GM12878 (cell line): ENCODE measurements around the gene KCNC2. TPM values are rescaled to one million over a fixed set of nuclear protein-coding genes. Genes with fewer than 3 reads are reported as not detected.

Source experiments
- ATAC-seq: fragments of 200-7000 bp; cut with Tn5 transposase; 3 replicates; pipeline ENCODE4 v1.9.1; 2020; ENCODE audit warnings: mild to moderate bottlenecking, moderate library complexity
- BruUV-seq: library from RNA; stranded (reverse); fragments of 400-500 nt; replicated peaks from 2 replicates; lab custom pipeline; 2021; lab: Mats Ljungman, UMichigan
- CTCF ChIA-PET: fragments of 300-600 bp; sonication (Branson Sonifier 250); formaldehyde crosslinking; extraction: SDS; loops from one replicate; lab custom pipeline; 2021; ENCODE audit warnings: inconsistent platforms; lab: Yijun Ruan, JAX
- POLR2A ChIA-PET: fragments of 350-600 bp; formaldehyde crosslinking; extraction: SDS; loops from one replicate; lab custom pipeline; 2021; ENCODE audit warnings: inconsistent platforms; lab: Charles Lee
- RAD21 ChIA-PET: fragments of 300-600 bp; sonication (Branson Sonifier 250); formaldehyde crosslinking; loops from one replicate; lab custom pipeline; 2023; ENCODE audit warnings: antibody characterized with exemption; ENCODE audit not compliant: unreplicated experiment; lab: Charles Lee
- SMC1A ChIA-PET: fragments of 300-600 bp; sonication (Branson Sonifier 250); formaldehyde crosslinking; loops from one replicate; lab custom pipeline; 2023; ENCODE audit not compliant: unreplicated experiment, uncharacterized antibody; lab: Charles Lee
- DNase-seq: peaks from one replicate; pipeline ENCODE4 v3.0.0-alpha.2; 2011; ENCODE audit warnings: low read depth, low spot score
- FAIRE-seq: peaks from 3 replicates; lab custom pipeline; 2011; peaks lifted over from hg19 to GRCh38; lab: Jason Lieb, UNC
- H2AFZ ChIP-seq: 2 replicates; pipeline ENCODE4 v1.6.0; 2011; ENCODE audit warnings: low read depth, low read length, control low read depth; ENCODE audit not compliant: control insufficient read depth
- H3K27ac ChIP-seq: 2 replicates; pipeline ENCODE4 v1.5.1; 2011; ENCODE audit warnings: control low read depth; ENCODE audit not compliant: control insufficient read depth, insufficient read depth
- H3K27me3 ChIP-seq, 2 experiments: replicated peaks in 1 of 2; 2 replicates each; pipeline versions ENCODE4 v1.6.0 to v1.6.1; 2011; ENCODE audit warnings: low read length in 1 of 2; ENCODE audit not compliant: control insufficient read depth in 2 of 2, insufficient read depth in 2 of 2
- H3K36me3 ChIP-seq, 2 experiments: 2 replicates each; pipeline ENCODE4 v1.5.1; 2011; ENCODE audit warnings: low read length in 1 of 2; ENCODE audit not compliant: control insufficient read depth in 2 of 2, insufficient read depth in 2 of 2
- H3K4me1 ChIP-seq: 2 replicates; pipeline ENCODE4 v1.6.1; 2011; ENCODE audit warnings: mild to moderate bottlenecking, low read length, moderate library complexity, mixed read lengths; ENCODE audit not compliant: control insufficient read depth, insufficient read depth
- H3K4me2 ChIP-seq: 2 replicates; pipeline ENCODE4 v1.6.0; 2011; ENCODE audit warnings: control low read depth; ENCODE audit not compliant: control insufficient read depth, insufficient read depth
- H3K4me3 ChIP-seq: fragments of 200-600 bp; sonication (generic); 2 replicates; pipeline ENCODE4 v1.5.1; 2016
- H3K79me2 ChIP-seq: 2 replicates; pipeline ENCODE4 v1.6.0; 2011; ENCODE audit warnings: low read length; ENCODE audit not compliant: control insufficient read depth, insufficient read depth
- H3K9ac ChIP-seq: 2 replicates; pipeline ENCODE4 v1.8.0; 2011; ENCODE audit warnings: low read length, control low read depth, mixed read lengths; ENCODE audit not compliant: control insufficient read depth, insufficient read depth
- H3K9me3 ChIP-seq: replicated peaks from 3 replicates; pipeline ENCODE4 v1.5.1; 2011; ENCODE audit warnings: mild to moderate bottlenecking, low read length; ENCODE audit not compliant: control insufficient read depth, insufficient read depth
- H4K20me1 ChIP-seq: 2 replicates; pipeline ENCODE4 v1.6.0; 2011; ENCODE audit not compliant: control insufficient read depth, insufficient read depth
- CHD1 ChIP-seq: IDR thresholded peaks from 2 replicates; pipeline ENCODE4 v1.6.1; 2012; ENCODE audit warnings: low read depth, low read length, improper control_type of control experiment
- FOS ChIP-seq: IDR thresholded peaks from 3 replicates; pipeline ENCODE4 v1.6.1; 2011; ENCODE audit warnings: borderline replicate concordance; ENCODE audit not compliant: insufficient read length; ENCODE audit errors: extremely low read depth
- IKZF2 ChIP-seq, 2 experiments: fragments of 450-650 bp; IDR thresholded peaks; 2 replicates each; pipeline ENCODE4 v1.6.1; 2017; ENCODE audit warnings: mild to moderate bottlenecking in 2 of 2, moderate library complexity in 2 of 2
- MEF2A ChIP-seq: IDR thresholded peaks from 2 replicates; pipeline ENCODE4 v1.6.1; 2011; ENCODE audit warnings: low read depth, mild to moderate bottlenecking, low read length, moderate library complexity; ENCODE audit not compliant: insufficient read depth
- NFXL1 ChIP-seq: fragments of 450-650 bp; IDR thresholded peaks from 2 replicates; pipeline ENCODE4 v1.6.1; 2017; ENCODE audit warnings: antibody characterized with exemption, mild to moderate bottlenecking, borderline replicate concordance
- NR2C2 ChIP-seq: IDR thresholded peaks from 2 replicates; pipeline ENCODE4 v1.6.1; 2011; ENCODE audit warnings: borderline replicate concordance, low read depth; ENCODE audit not compliant: control insufficient read depth, insufficient read length
- NR2F1 ChIP-seq: fragments of 450-650 bp; conservative IDR thresholded peaks from 2 replicates; pipeline ENCODE4 v1.6.1; 2017; ENCODE audit warnings: mild to moderate bottlenecking
- RBBP5 ChIP-seq: fragments of 200-600 bp; sonication (generic); conservative IDR thresholded peaks from 2 replicates; pipeline ENCODE4 v1.6.1; 2016
- USF1 ChIP-seq: IDR thresholded peaks from 2 replicates; pipeline ENCODE4 v1.6.1; 2011; ENCODE audit warnings: borderline replicate concordance, low read depth, mild to moderate bottlenecking, moderate library complexity, mixed read lengths, low read length; ENCODE audit not compliant: insufficient read depth; ENCODE audit errors: extremely low read length
- WRNIP1 ChIP-seq: IDR thresholded peaks from 2 replicates; pipeline ENCODE4 v1.6.1; 2011; ENCODE audit warnings: low read depth, low read length, improper control_type of control experiment, borderline replicate concordance
- ZNF384 ChIP-seq: IDR thresholded peaks from 2 replicates; pipeline ENCODE4 v1.6.1; 2012; ENCODE audit warnings: low read depth, mild to moderate bottlenecking, low read length, improper control_type of control experiment, borderline replicate concordance
- WGBS: methylation state at CpG from one replicate; pipeline ENCODE4 v1.1.6; 2016; ENCODE audit warnings: low lambda C conversion rate; ENCODE audit not compliant: insufficient replicate concordance, insufficient coverage; ENCODE audit errors: missing lambda C conversion rate; 5-methylcytosine and 5-hydroxymethylcytosine counted together
- in situ Hi-C: fragments of 300-500 bp; cut with MboI; formaldehyde crosslinking; loops from 9 replicates; pipeline ENCODE4 v1.14.3; 2018; ENCODE audit warnings: mixed read lengths
- intact Hi-C: fragments of 100-400 bp; cut with micrococcal nuclease; formaldehyde crosslinking; loops from one replicate; pipeline ENCODE4 v1.14.2; 2022; ENCODE audit not compliant: unreplicated experiment
- polyA plus RNA-seq, 11 experiments: library from polyadenylated mRNA; depleted of rRNA in 4 of 11; unstranded in 6 of 11; stranded (reverse) in 5 of 11; fragments of >200 nt; fragmentation: Nextera tagmentation in 4 of 11; fragmentation: Illumina TruSeq in 1 of 11; extraction: Ambion mirVana in 4 of 11; extraction: Trizol in 1 of 11; gene quantifications; 1 replicate in 1 of 11; 2 replicates in 10 of 11; pipeline versions ENCODE4 v1.2.1 to v1.2.3, GENCODE V29; 2011 to 2016; ENCODE audit warnings: inconsistent platforms in 2 of 11, missing spikeins in 2 of 11, low read depth in 1 of 11
- total RNA-seq, 4 experiments: library from RNA; depleted of rRNA in 3 of 4; stranded (reverse); fragments of >200 nt in 3 of 4; fragmentation: Illumina TruSeq in 1 of 4; extraction: Trizol in 1 of 4; gene quantifications; 2 replicates each; pipeline versions ENCODE4 v1.2.1 to v1.2.3, GENCODE V29; 2013 to 2021
- TF ChIP-seq, protein P1 (sequence below): fragments of 150-350 bp; IDR thresholded peaks from 2 replicates; pipeline ENCODE4 v1.6.1; 2014; ENCODE audit warnings: mild to moderate bottlenecking, low read depth, low read length
- TF ChIP-seq, protein P2 (sequence below): fragments of 450-650 bp; IDR thresholded peaks from 2 replicates; pipeline ENCODE4 v1.6.1; 2018; ENCODE audit warnings: mild to moderate bottlenecking, low read depth, moderate library complexity; ENCODE audit not compliant: partially characterized antibody

KCNC2 gene
- total and polyA plus RNA-seq, 10 of the 15 experiments (the other 5 are each of a cell fraction or from before 2014, with no cell fraction given), result 0.03 to 2.3 (median 0.08) TPM; not detected in 7

- Histone ChIP-seq H3K4me2 (no peak overlapping the region), H3K79me2 (no peaks in the 10 kb centered on the region), H3K9ac (no peak overlapping the region), H3K27me3 (no peaks in the 10 kb centered on the region), H2AFZ (no peak overlapping the region), H3K4me1 (no peaks in the 10 kb centered on the region), H4K20me1 (no peaks in the 10 kb centered on the region), H3K27ac (no peak overlapping the region), H3K4me3 (no peak overlapping the region), H3K36me3 (no peaks in the 10 kb centered on the region), H3K9me3 (no peaks in the 10 kb centered on the region)
- ATAC-seq (no peak), FAIRE-seq (no peak), DNase-seq (no peak)
- no peak for TF ChIP-seq NR2C2
- no peak for TF ChIP-seq RBBP5
- no peak for TF ChIP-seq IKZF2 (IDR thresholded peaks at IDR 0.05)
- TF ChIP-seq ZNF384, result no peak
- TF ChIP-seq NFXL1, result no peak
- TF ChIP-seq FOS, result no peak
- WGBS, result 62% methylated on average over 9 of the region's 9 CpGs
- CTCF ChIA-PET, result interaction anchor here (1.3 kb wide), 1 partner anchor 14 kb away, joined by 3 read pairs; no protein-coding TSS in a partner anchor
- BruUV-seq, result no TSS peak
- POLR2A ChIA-PET, result no interaction called here
- intact Hi-C loops (no loop called here), in situ Hi-C loops (no loop called here)
- RAD21 ChIA-PET, result no interaction called here
- SMC1A ChIA-PET, result no interaction called here
Observed at GRCh38 chr12:75192196-75192595, 17.4 kb downstream of the KCNC2 start.

DNA sequence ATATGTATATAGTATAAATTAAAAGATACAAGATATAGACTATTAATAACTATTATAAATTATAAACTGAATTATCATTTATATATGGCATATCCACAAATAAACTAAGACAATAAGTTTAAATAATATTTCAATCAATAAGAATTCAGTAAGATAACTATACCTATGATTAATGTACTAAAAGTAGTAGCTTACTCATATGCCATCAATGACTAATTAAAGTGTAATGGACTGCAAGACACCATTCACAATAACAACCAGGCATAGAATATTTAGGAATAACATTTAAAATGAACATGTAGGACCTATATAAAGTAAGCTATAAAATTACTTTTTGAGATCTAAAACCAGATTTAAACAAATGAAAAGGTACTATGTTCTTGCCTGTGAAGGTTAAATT lies 18.8 kb downstream of the KCNC2 start:
- no TSS peak for BruUV-seq
- Histone ChIP-seq H3K4me2 (no peak overlapping the region), H3K79me2 (no peaks in the 10 kb centered on the region), H3K4me1 (no peaks in the 10 kb centered on the region), H3K27me3 (no peaks in the 10 kb centered on the region), H3K4me3 (no peak overlapping the region), H3K9me3 (no peaks in the 10 kb centered on the region), H3K9ac (no peak overlapping the region), H4K20me1 (no peaks in the 10 kb centered on the region), H2AFZ (no peak overlapping the region), H3K36me3 (no peaks in the 10 kb centered on the region), H3K27ac (no peak overlapping the region)
- in situ Hi-C loops, result no loop called here
- CTCF ChIA-PET, result no interaction called here
- FAIRE-seq, result no peak
- DNase-seq, result no peak
- no peak for ATAC-seq
- RAD21 ChIA-PET, result no interaction called here
- TF ChIP-seq, protein P1, sequence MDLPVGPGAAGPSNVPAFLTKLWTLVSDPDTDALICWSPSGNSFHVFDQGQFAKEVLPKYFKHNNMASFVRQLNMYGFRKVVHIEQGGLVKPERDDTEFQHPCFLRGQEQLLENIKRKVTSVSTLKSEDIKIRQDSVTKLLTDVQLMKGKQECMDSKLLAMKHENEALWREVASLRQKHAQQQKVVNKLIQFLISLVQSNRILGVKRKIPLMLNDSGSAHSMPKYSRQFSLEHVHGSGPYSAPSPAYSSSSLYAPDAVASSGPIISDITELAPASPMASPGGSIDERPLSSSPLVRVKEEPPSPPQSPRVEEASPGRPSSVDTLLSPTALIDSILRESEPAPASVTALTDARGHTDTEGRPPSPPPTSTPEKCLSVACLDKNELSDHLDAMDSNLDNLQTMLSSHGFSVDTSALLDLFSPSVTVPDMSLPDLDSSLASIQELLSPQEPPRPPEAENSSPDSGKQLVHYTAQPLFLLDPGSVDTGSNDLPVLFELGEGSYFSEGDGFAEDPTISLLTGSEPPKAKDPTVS, result no peak
- TF ChIP-seq WRNIP1, result no peak
- no peak for TF ChIP-seq CHD1
- no peak for TF ChIP-seq MEF2A
- TF ChIP-seq, protein P2, sequence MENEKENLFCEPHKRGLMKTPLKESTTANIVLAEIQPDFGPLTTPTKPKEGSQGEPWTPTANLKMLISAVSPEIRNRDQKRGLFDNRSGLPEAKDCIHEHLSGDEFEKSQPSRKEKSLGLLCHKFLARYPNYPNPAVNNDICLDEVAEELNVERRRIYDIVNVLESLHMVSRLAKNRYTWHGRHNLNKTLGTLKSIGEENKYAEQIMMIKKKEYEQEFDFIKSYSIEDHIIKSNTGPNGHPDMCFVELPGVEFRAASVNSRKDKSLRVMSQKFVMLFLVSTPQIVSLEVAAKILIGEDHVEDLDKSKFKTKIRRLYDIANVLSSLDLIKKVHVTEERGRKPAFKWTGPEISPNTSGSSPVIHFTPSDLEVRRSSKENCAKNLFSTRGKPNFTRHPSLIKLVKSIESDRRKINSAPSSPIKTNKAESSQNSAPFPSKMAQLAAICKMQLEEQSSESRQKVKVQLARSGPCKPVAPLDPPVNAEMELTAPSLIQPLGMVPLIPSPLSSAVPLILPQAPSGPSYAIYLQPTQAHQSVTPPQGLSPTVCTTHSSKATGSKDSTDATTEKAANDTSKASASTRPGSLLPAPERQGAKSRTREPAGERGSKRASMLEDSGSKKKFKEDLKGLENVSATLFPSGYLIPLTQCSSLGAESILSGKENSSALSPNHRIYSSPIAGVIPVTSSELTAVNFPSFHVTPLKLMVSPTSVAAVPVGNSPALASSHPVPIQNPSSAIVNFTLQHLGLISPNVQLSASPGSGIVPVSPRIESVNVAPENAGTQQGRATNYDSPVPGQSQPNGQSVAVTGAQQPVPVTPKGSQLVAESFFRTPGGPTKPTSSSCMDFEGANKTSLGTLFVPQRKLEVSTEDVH, result no peak
- no peak for TF ChIP-seq NR2F1
- TF ChIP-seq USF1, result no peak
- TF ChIP-seq, all 136 proteins: peak for 0
- ChIA-PET SMC1A (interaction anchor here (1.1 kb wide), 1 partner anchor 19 kb away, joined by 3 read pairs; the partner anchor contains the start of gene KCNC2), POLR2A (no interaction called here)
- intact Hi-C loops, result no loop called here
